ENCODE results near the gene CYP26B1. TPM values are rescaled to one million over a fixed set of nuclear protein-coding genes. Genes with fewer than 3 reads are reported as not detected.

Gene CYP26B1
- total RNA-seq, 1 donor from 2014 or later: 1,322 TPM

DNA sequence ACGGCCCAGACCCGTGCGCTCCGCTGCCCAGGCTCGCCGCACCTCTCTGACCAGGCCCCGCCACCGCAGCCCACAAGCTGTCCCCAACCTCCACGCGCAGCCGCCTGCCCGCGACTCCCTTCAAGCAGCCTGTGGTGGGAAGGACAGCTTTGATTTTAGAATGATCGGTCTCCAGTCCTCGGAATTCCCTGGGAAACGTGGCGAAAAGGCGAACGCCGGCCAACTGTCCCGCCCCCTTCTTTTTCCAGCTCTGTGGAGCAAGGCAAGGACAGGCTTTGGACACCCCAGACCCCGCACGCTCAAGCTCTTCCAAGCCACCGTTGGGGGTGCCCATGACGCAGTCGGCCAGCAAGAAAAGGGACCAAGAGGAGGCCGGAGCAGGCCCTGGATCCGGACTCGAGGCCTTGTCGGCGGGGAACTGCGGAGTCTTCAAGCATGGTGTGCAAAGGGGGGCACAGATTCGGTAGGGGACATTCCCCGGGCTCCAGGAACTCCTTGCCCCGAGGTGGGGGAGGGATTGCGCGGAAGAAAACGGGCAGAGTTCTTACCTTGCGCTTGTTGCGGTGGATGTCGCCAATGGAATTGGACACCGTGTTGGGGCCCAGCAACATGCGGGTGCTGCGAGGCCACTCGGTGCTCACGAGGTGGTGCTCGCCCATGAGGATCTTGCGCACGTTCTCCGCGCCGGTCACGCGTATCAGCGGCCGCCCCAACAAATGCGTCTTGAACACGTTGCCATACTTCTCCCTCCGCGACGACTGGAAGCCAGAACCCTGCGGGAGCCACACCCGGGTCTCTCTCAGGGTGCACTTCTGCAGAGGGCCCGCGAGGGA is 4.0 kb downstream of the CYP26B1 start:
- H3K4me1 Mint-ChIP-seq: peaks cover 46% of the 10 kb centered on the region
- DNase-seq (ENCODE audit: low spot score in 2 of 2, unreplicated experiment in 2 of 2): peak in 1 of 2 experiments; percentile 63
- no peak for TF ChIP-seq CTCF (IDR thresholded peaks at IDR 0.05; ENCODE audit: unreplicated experiment)
- peaks cover under 1% of the 10 kb centered on the region for H3K27me3 Mint-ChIP-seq (ENCODE audit: low read depth)
- H3K9me3 Mint-ChIP-seq: no peaks in the 10 kb centered on the region
- H3K4me3 Mint-ChIP-seq: peak overlapping the region; percentile 95
- H3K36me3 Mint-ChIP-seq: peaks cover 46% of the 10 kb centered on the region
- peak overlapping the region; percentile 99 for H3K27ac Mint-ChIP-seq

DNA sequence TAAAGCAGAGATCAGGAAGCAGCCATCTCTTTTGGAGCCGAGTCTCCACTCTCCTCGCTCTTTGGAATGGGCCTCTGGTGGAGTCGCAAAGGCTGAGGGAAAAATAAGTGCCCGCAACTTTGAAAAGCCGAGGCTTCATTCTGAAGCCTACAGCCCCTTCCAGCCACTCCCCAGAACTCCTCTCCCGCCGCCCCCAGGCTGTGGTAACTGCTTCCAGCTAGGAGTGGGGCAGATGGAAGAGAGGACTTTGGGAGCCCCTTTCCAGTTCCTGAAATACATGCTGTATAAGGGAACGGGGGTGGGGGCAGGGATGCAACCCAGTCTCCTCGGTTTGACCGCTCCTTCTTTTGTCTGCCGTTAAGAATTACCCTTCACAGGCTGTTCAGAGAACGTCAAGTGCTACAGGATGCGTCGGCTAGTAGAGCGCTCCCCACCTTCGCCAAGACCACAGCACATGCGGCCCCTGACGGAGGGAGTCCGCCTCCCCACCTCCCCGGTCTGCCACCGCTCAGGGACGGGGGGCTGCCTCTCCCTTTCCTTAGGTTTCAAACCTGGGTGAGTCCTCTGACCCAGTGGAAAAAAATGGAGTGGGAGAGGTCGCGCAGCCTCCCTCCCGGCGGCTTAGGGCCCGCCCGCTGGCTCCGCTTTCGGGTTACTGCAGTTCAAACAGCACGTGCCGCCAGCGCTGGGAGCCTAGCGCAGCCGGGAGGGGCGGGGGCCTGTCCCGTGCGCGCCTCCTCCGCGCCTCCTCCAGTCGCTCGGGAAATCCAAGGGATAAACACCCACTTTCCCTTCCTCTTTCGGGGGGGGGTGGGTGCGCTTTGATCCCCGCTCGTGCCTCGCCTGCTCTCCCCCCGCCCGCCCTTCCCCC is 4.9 kb downstream of the CYP26B1 start:
- TF ChIP-seq CTCF (IDR thresholded peaks at IDR 0.05; ENCODE audit: unreplicated experiment): no peak
- no peak for DNase-seq (ENCODE audit: low spot score in 2 of 2, unreplicated experiment in 2 of 2)
- H3K27ac Mint-ChIP-seq: peak overlapping the region; percentile 99
- H3K36me3 Mint-ChIP-seq: peaks cover 43% of the 10 kb centered on the region
- no peaks in the 10 kb centered on the region for H3K27me3 Mint-ChIP-seq (ENCODE audit: low read depth)
- H3K9me3 Mint-ChIP-seq: no peaks in the 10 kb centered on the region
- H3K4me1 Mint-ChIP-seq: peaks cover 52% of the 10 kb centered on the region
- peak overlapping the region; percentile 95 for H3K4me3 Mint-ChIP-seq

DNA sequence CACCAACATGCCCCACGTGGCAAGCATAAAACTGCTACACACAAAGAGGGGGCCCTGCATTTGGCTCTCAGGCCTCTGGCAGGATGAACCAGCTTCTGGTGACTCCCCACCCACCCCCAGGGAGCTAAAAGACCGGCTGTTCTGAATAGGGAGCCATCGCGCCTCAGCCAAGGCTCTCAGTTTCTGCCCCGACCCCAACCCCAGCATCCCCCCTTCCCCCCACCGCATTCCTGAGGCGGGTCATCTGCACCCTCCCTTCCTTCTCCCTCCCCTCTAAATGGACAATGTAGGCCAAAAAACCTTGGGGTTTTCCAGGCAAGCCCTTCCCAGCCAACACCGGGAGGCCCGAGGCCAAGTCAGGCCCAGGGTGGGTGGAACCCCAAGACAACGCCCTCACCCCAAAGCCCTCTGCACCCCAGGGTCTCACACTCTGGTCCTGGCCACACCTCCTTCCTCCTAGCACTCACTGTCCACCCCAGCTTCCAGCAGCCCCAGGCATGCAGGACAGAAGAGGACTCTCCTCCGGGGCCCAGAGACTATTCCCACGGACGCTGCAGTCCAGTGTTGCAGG is 5.7 kb downstream of the CYP26B1 start:
- Mint-ChIP-seq H3K36me3 (peaks cover 46% of the 10 kb centered on the region), H3K9me3 (no peaks in the 10 kb centered on the region), H3K27me3 (ENCODE audit: low read depth) (no peaks in the 10 kb centered on the region), H3K4me3 (peak overlapping the region; percentile 95), H3K27ac (peak overlapping the region; percentile 98), H3K4me1 (peaks cover 59% of the 10 kb centered on the region)
- no peak for TF ChIP-seq CTCF (IDR thresholded peaks at IDR 0.05; ENCODE audit: unreplicated experiment)
- DNase-seq (ENCODE audit: low spot score in 2 of 2, unreplicated experiment in 2 of 2): no peak

DNA sequence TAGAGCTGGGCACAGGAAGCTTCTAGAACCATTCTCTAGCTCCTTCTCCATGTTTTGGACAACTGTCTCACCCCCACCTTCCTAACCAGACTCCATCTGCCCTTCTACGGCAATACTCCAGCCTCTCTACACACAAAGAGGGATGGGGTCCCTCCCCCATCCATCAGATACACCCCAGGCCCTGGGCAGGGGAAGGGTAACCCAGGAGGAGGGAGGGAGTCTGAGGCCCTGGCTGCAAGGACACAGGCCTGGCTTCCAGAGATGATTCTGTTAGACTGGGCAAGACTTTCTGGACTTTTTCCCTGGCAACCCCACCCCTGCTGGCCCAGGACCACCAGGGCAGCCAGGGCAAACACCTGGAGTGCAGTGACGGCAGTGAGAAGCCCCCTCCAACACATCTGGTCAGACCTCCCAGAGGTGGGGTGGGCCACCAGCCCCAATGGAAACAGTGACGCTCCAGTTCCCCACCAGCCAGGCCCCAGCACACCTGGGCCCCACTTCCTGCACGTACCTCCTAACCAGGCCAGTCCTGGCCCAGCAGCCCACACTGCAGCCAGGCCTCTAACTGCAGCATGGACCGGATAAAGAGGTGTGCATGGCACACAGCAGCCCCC is 6.5 kb downstream of the CYP26B1 start:
- Mint-ChIP-seq H3K4me3 (peak overlapping the region; percentile 95), H3K27ac (peak overlapping the region; percentile 98), H3K4me1 (peaks cover 66% of the 10 kb centered on the region), H3K36me3 (peaks cover 38% of the 10 kb centered on the region), H3K27me3 (ENCODE audit: low read depth) (no peaks in the 10 kb centered on the region), H3K9me3 (no peaks in the 10 kb centered on the region)
- no peak for DNase-seq (ENCODE audit: low spot score in 2 of 2, unreplicated experiment in 2 of 2)
- no peak for TF ChIP-seq CTCF (IDR thresholded peaks at IDR 0.05; ENCODE audit: unreplicated experiment)

DNA sequence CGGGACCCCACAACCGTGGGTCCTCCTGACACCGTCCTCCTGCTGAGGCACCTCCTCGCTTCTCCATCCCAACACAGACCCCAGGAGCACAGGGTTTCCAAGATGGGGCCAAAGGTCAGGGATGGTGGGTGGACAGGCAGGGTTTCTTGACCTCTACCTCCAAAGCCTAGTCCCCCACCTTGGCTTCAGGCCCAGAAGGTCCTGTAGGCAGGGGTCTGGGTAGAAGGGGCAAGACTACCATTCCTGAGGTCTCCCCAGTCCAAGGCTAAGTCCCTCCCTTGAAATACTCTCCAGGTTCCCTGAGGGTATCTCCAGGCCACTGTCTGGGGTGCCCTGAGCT is 7.1 kb downstream of the CYP26B1 start:
- Mint-ChIP-seq H3K4me3 (peak overlapping the region; percentile 95), H3K9me3 (no peaks in the 10 kb centered on the region), H3K27me3 (ENCODE audit: low read depth) (no peaks in the 10 kb centered on the region), H3K4me1 (peaks cover 71% of the 10 kb centered on the region), H3K27ac (peak overlapping the region; percentile 98), H3K36me3 (peaks cover 34% of the 10 kb centered on the region)
- no peak for TF ChIP-seq CTCF (IDR thresholded peaks at IDR 0.05; ENCODE audit: unreplicated experiment)
- no peak for DNase-seq (ENCODE audit: low spot score in 2 of 2, unreplicated experiment in 2 of 2)

All from mesothelial cell of epicardium (in vitro differentiated cells).